ENCODE measurements around the gene HS3ST4.

Gene HS3ST4

DNA sequence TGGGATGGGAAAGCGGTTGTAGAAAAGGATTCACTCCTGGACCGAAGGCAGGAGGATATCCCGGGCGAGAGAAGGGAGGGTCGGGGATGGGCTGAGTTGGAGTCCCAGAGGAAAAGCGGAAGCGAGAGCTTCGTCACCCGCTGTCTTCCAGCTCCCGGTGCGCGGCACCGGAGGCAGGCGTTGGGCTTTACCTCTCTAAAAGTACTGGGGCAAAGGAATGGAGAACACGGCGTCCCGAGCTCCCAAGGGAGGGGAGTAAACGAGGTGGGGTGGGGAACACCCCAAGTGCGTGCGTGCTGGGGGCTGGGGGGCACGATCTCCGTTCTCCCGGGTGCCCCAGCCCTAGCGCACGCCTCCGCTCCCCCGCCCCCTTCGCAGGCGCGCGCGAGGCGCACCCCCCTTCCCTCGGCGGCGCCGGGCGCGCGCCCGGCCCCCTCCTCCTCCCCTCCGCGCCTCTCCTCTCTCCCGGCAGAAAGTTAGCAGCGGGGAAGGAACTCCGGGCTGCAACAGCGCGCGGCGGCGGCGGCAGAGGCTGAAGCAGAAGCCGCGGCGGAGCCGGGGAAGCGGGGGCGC lies at the start of gene HS3ST4:
TSS of gene HS3ST4 (plus strand) at position 441 of the 573 bp plus-strand sequence.
- Mint-ChIP-seq H3K27me3 (peaks cover 72% of the 10 kb centered on the region), H3K4me3 (peak within 1 kb of the TSS; percentile 64), H3K4me1 (ENCODE audit: low read depth) (peaks cover 6% of the 10 kb centered on the region), H3K27ac (no peak within 1 kb of the TSS), H3K36me3 (ENCODE audit: low read depth) (no peaks in the 10 kb centered on the region), H3K9me3 (no peaks in the 10 kb centered on the region)
- intact Hi-C loops (cut with micrococcal nuclease) = no loop called here

DNA sequence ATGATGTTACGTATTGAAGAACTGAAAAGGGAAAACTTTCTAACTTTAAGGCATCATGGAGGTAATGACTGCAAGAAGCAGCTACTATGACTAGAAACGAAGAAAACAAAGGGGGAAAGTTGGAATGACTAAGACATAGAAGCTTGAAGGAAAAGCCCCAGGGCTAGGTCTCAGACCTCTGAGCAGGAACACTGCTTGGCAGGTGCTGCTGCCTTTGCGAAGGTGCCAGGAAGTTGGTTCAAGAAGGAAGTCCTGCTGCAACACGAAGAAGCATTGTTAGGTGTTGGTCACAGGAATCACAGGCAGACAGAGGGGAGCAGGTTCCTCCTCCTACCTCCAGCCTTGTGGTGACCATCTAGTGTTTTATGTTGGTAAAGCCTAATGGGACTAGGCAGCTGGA lies 48.1 kb upstream of the HS3ST4 start:
- H3K27me3 Mint-ChIP-seq = no peaks in the 10 kb centered on the region
- no peak overlapping the region for H3K27ac Mint-ChIP-seq
- H3K9me3 Mint-ChIP-seq = no peaks in the 10 kb centered on the region
- intact Hi-C loops (cut with micrococcal nuclease) = no loop called here
- H3K36me3 Mint-ChIP-seq (ENCODE audit: low read depth) = no peaks in the 10 kb centered on the region
- no peaks in the 10 kb centered on the region for H3K4me1 Mint-ChIP-seq (ENCODE audit: low read depth)
- H3K4me3 Mint-ChIP-seq = no peak overlapping the region

GRCh38 chr16:25656639-25657038 lies 35.1 kb upstream of the HS3ST4 start:
- Mint-ChIP-seq H3K4me3 (no peak overlapping the region), H3K27ac (no peak overlapping the region), H3K4me1 (ENCODE audit: low read depth) (no peaks in the 10 kb centered on the region), H3K27me3 (peaks cover 1% of the 10 kb centered on the region), H3K9me3 (no peaks in the 10 kb centered on the region), H3K36me3 (ENCODE audit: low read depth) (no peaks in the 10 kb centered on the region)
- intact Hi-C loops (cut with micrococcal nuclease) = no loop called here

GRCh38 chr16:25676820-25677219 lies 14.9 kb upstream of the HS3ST4 start:
- H3K4me3 Mint-ChIP-seq = no peak overlapping the region
- no peak overlapping the region for H3K27ac Mint-ChIP-seq
- H3K27me3 Mint-ChIP-seq = no peaks in the 10 kb centered on the region
- intact Hi-C loops (cut with micrococcal nuclease) = no loop called here
- no peaks in the 10 kb centered on the region for H3K9me3 Mint-ChIP-seq
- H3K4me1 Mint-ChIP-seq (ENCODE audit: low read depth) = no peaks in the 10 kb centered on the region
- H3K36me3 Mint-ChIP-seq (ENCODE audit: low read depth) = no peaks in the 10 kb centered on the region

- no peaks in the 10 kb centered on the region for H3K27me3 Mint-ChIP-seq
- no peaks in the 10 kb centered on the region for H3K4me1 Mint-ChIP-seq (ENCODE audit: low read depth)
- intact Hi-C loops (cut with micrococcal nuclease) = no loop called here
- H3K9me3 Mint-ChIP-seq = no peaks in the 10 kb centered on the region
- no peak overlapping the region for H3K27ac Mint-ChIP-seq
- no peak overlapping the region for H3K4me3 Mint-ChIP-seq
- no peaks in the 10 kb centered on the region for H3K36me3 Mint-ChIP-seq (ENCODE audit: low read depth)
Measured at GRCh38 chr16:25679511-25679910, 12.2 kb upstream of the HS3ST4 start.

DNA sequence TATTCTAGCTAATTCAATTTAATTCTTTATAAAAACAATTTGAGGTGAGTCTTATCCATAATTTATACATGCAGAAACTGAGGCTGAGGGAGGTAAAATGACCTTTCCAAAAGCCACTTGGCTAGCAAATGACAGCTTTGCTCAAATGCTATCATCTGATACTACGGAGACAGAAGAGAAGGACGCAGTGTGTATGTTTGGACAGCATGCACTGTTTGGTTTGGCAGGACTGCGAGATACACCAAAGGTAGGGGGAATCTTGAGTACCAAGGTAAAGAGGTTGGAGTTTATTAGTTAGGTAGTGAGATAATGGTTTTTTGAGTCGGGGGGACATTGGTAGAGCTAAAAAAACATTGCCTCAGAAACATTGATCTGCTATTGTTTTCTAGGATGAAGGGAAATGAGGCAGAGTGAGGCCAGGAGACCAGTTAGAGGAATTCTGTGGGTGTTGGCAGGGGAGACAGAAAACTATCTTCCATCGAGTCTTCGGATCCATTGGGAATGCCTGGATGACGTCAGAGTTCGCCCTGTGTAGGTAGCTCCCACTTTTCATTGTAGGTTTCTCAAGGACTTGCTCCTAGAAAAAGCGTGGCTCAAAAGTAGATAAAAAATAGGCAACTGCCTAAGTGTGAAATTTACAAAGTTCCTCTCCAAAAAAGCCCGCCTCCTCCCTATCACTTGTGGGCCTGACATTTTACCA lies 2.5 kb upstream of the HS3ST4 start:
- Mint-ChIP-seq H3K9me3 (no peaks in the 10 kb centered on the region), H3K4me3 (no peak overlapping the region), H3K27ac (no peak overlapping the region), H3K27me3 (peaks cover 50% of the 10 kb centered on the region), H3K4me1 (ENCODE audit: low read depth) (peaks cover 6% of the 10 kb centered on the region), H3K36me3 (ENCODE audit: low read depth) (no peaks in the 10 kb centered on the region)
- intact Hi-C loops (cut with micrococcal nuclease) = no loop called here

GRCh38 chr16:25690552-25691143 lies 1.1 kb upstream of the HS3ST4 start:
- H3K9me3 Mint-ChIP-seq = no peaks in the 10 kb centered on the region
- peaks cover 64% of the 10 kb centered on the region for H3K27me3 Mint-ChIP-seq
- no peaks in the 10 kb centered on the region for H3K36me3 Mint-ChIP-seq (ENCODE audit: low read depth)
- no peak overlapping the region for H3K4me3 Mint-ChIP-seq
- intact Hi-C loops (cut with micrococcal nuclease) = no loop called here
- peaks cover 6% of the 10 kb centered on the region for H3K4me1 Mint-ChIP-seq (ENCODE audit: low read depth)
- no peak overlapping the region for H3K27ac Mint-ChIP-seq

- Mint-ChIP-seq H3K27ac (no peak overlapping the region), H3K27me3 (peaks cover 67% of the 10 kb centered on the region), H3K9me3 (no peaks in the 10 kb centered on the region), H3K4me3 (no peak overlapping the region), H3K36me3 (ENCODE audit: low read depth) (no peaks in the 10 kb centered on the region), H3K4me1 (ENCODE audit: low read depth) (peaks cover 6% of the 10 kb centered on the region)
- intact Hi-C loops (cut with micrococcal nuclease) = no loop called here
Measured at GRCh38 chr16:25692351-25692741, 587 bp downstream of the HS3ST4 start.

DNA sequence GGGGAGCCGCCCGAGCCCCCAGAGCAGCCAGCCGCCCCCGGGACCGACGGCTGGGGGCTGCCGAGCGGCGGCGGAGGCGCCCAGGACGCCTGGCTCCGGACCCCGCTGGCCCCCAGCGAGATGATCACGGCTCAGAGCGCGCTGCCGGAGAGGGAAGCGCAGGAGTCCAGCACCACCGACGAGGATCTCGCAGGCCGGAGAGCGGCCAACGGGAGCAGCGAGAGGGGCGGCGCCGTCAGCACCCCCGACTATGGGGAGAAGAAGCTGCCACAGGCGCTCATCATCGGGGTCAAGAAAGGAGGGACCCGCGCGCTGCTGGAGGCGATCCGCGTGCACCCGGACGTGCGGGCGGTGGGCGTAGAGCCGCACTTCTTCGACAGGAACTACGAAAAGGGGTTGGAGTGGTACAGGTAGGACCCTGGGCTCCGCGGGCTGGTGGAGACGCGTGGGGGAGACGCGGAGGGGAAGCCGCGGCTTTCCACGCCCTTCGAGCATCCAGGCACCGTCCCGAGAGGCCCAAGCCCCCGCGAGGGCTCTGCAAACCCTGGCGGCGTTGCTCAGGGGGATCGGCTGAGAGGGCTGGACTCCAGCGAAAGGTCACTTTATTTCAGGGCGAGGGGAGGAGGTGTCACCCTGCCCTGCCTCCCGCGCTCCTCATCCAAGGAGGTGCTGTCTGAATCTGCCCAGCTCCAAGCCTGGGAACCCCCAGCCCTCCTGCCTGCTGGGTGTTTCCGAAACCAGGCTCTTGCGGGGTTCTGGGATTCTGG lies 1.2 kb downstream of the HS3ST4 start:
- no peak overlapping the region for H3K4me3 Mint-ChIP-seq
- H3K27ac Mint-ChIP-seq = no peak overlapping the region
- intact Hi-C loops (cut with micrococcal nuclease) = no loop called here
- peaks cover 65% of the 10 kb centered on the region for H3K27me3 Mint-ChIP-seq
- H3K4me1 Mint-ChIP-seq (ENCODE audit: low read depth) = peaks cover 6% of the 10 kb centered on the region
- no peaks in the 10 kb centered on the region for H3K36me3 Mint-ChIP-seq (ENCODE audit: low read depth)
- H3K9me3 Mint-ChIP-seq = no peaks in the 10 kb centered on the region

- Mint-ChIP-seq H3K4me3 (no peak overlapping the region), H3K27ac (no peak overlapping the region), H3K27me3 (peaks cover 65% of the 10 kb centered on the region), H3K4me1 (ENCODE audit: low read depth) (peaks cover 6% of the 10 kb centered on the region), H3K36me3 (ENCODE audit: low read depth) (no peaks in the 10 kb centered on the region), H3K9me3 (no peaks in the 10 kb centered on the region)
- intact Hi-C loops (cut with micrococcal nuclease) = no loop called here
Measured at GRCh38 chr16:25693631-25694030, 1.9 kb downstream of the HS3ST4 start.

DNA sequence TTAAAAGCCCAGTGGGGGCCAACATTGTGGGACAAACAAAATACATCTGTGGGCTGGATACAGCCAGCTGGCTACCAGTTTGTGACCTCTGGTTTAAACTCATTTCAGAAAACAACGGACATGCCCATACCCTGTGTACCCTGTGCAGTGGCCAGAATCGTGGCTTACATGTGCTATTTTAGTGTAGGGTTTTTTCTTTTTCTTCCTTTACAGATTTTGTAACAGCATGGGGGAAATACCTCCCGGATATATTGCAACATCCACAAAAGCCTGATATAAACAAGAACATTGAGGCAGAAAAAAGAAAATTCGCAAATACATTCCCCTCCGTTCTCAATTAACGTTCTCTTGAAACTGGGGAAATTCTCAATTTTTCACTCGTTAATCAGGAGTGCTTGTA lies 7.3 kb downstream of the HS3ST4 start:
- intact Hi-C loops (cut with micrococcal nuclease) = no loop called here
- Mint-ChIP-seq H3K4me1 (ENCODE audit: low read depth) (no peaks in the 10 kb centered on the region), H3K9me3 (no peaks in the 10 kb centered on the region), H3K27ac (no peak overlapping the region), H3K27me3 (peaks cover 29% of the 10 kb centered on the region), H3K36me3 (ENCODE audit: low read depth) (no peaks in the 10 kb centered on the region), H3K4me3 (no peak overlapping the region)

GRCh38 chr16:25700547-25700946 lies 8.8 kb downstream of the HS3ST4 start:
- H3K36me3 Mint-ChIP-seq (ENCODE audit: low read depth) = no peaks in the 10 kb centered on the region
- no peak overlapping the region for H3K27ac Mint-ChIP-seq
- H3K4me1 Mint-ChIP-seq (ENCODE audit: low read depth) = no peaks in the 10 kb centered on the region
- H3K4me3 Mint-ChIP-seq = no peak overlapping the region
- intact Hi-C loops (cut with micrococcal nuclease) = no loop called here
- peaks cover 16% of the 10 kb centered on the region for H3K27me3 Mint-ChIP-seq
- H3K9me3 Mint-ChIP-seq = no peaks in the 10 kb centered on the region

DNA sequence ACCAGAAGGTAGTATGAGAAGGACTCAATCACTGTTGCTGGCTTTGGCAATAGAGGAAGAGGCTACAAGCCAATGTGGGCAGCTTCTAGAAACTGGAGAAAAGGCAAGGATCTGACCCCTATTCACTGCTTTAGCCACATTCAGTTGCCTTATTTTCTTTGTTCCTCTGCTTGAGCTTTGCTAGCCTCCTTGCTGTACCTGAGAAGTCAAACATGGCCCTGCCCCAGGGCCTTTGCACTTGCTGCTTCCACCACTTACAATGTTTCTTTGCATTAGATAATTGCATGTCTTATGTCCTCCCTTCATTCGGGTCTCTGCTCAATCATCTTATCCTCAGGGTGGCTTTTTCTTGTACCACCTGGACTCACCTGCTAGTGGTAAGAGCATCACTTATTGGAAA lies 15.8 kb downstream of the HS3ST4 start:
- no peaks in the 10 kb centered on the region for H3K36me3 Mint-ChIP-seq (ENCODE audit: low read depth)
- no peaks in the 10 kb centered on the region for H3K9me3 Mint-ChIP-seq
- no peak overlapping the region for H3K4me3 Mint-ChIP-seq
- peaks cover 13% of the 10 kb centered on the region for H3K27me3 Mint-ChIP-seq
- intact Hi-C loops (cut with micrococcal nuclease) = no loop called here
- H3K27ac Mint-ChIP-seq = no peak overlapping the region
- no peaks in the 10 kb centered on the region for H3K4me1 Mint-ChIP-seq (ENCODE audit: low read depth)

DNA sequence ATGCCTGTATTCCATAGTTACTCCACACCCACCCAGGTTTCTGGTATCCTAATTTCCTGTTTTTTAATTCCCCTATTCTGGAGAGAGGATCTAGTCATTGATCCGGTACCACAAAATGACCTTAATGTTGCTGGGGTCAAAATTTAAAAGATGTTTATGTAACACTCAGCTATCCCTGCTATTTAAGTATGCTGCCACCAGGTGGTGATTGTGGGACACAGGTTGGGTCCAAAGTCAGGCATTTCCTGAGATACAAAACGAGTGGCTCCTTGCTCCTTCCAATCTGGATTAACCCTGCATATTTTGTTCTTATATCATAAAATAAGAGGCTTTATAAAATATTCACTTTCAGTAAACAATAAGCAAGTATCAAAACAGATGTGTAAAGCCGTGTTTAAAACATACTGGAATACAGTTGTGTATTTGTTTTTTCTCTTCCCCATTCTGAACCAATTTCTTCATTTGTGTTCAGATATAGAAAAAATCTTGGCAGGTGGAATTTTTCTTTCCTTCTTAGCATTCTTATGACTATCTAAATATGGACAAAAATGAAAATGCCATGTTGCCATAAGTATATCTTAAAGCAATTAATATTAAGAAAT lies 16.3 kb downstream of the HS3ST4 start:
- intact Hi-C loops (cut with micrococcal nuclease) = no loop called here
- H3K9me3 Mint-ChIP-seq = no peaks in the 10 kb centered on the region
- H3K4me3 Mint-ChIP-seq = no peak overlapping the region
- no peak overlapping the region for H3K27ac Mint-ChIP-seq
- H3K27me3 Mint-ChIP-seq = peaks cover 11% of the 10 kb centered on the region
- no peaks in the 10 kb centered on the region for H3K4me1 Mint-ChIP-seq (ENCODE audit: low read depth)
- no peaks in the 10 kb centered on the region for H3K36me3 Mint-ChIP-seq (ENCODE audit: low read depth)
